HepG2 (cell line): ENCODE measurements around the gene FN1. TPM values are rescaled to one million over a fixed set of nuclear protein-coding genes. Genes with fewer than 3 reads are reported as not detected.
A peak's percentile ranks its signal among the peaks of the same experiment; 100 is the strongest.

ENCODE experiments used
- ARID5B ChIP-seq: IDR thresholded peaks from 2 replicates; pipeline ENCODE4 v1.4.0; 2020; ENCODE audit warnings: mild to moderate bottlenecking, missing genetic modification reagents
- RARA ChIP-seq: IDR thresholded peaks from 2 replicates; pipeline ENCODE4 v1.6.1; 2016; ENCODE audit warnings: missing genetic modification reagents, missing compliant biosample characterization
- RFXAP ChIP-seq: sonication (generic); formaldehyde crosslinking; IDR thresholded peaks from 2 replicates; pipeline ENCODE4 v1.4.0; 2020; ENCODE audit warnings: missing genetic modification reagents, borderline replicate concordance
- ZHX1 ChIP-seq: sonication (generic); formaldehyde crosslinking; IDR thresholded peaks from 2 replicates; pipeline ENCODE4 v1.8.1; 2022; ENCODE audit warnings: low read depth, mild to moderate bottlenecking, missing genetic modification reagents
- ZNF275 ChIP-seq: sonication (generic); formaldehyde crosslinking; IDR thresholded peaks from 2 replicates; pipeline ENCODE4 v1.8.0; 2022; ENCODE audit warnings: missing genetic modification reagents, mild to moderate bottlenecking, inconsistent platforms, borderline replicate concordance
- ZNF446 ChIP-seq: sonication (generic); formaldehyde crosslinking; IDR thresholded peaks from 2 replicates; pipeline ENCODE4 v1.5.0; 2020; ENCODE audit warnings: mild to moderate bottlenecking, missing genetic modification reagents
- ZNF512B ChIP-seq: sonication (generic); formaldehyde crosslinking; IDR thresholded peaks from 2 replicates; pipeline ENCODE4 v1.5.1; 2020; ENCODE audit warnings: missing genetic modification reagents, mild to moderate bottlenecking, borderline replicate concordance
- ZNF589 ChIP-seq: sonication (generic); formaldehyde crosslinking; conservative IDR thresholded peaks from 2 replicates; pipeline ENCODE4 v1.8.0; 2022; ENCODE audit warnings: mild to moderate bottlenecking, moderate library complexity, missing genetic modification reagents
- ZNF646 ChIP-seq: sonication (generic); formaldehyde crosslinking; IDR thresholded peaks from 2 replicates; pipeline ENCODE4 v1.9.0; 2021; ENCODE audit warnings: mild to moderate bottlenecking, missing genetic modification reagents
- ZSCAN31 ChIP-seq: sonication (generic); formaldehyde crosslinking; IDR thresholded peaks from 2 replicates; pipeline ENCODE4 v1.5.0; 2020; ENCODE audit warnings: low read depth, mild to moderate bottlenecking, missing genetic modification reagents
- polyA plus RNA-seq, 8 experiments: library from polyadenylated mRNA; depleted of rRNA in 3 of 8; stranded (reverse) in 7 of 8; unstranded in 1 of 8; fragments of >200 nt; fragmentation: Illumina TruSeq in 4 of 8; extraction: Trizol in 4 of 8; gene quantifications; 2 replicates each; pipeline versions ENCODE4 v1.2.1 to v1.2.3, GENCODE V29; 2011 to 2016; ENCODE audit warnings: low read depth in 4 of 8, missing spikeins in 1 of 8, mixed read lengths in 1 of 8; ENCODE audit not compliant: insufficient read depth in 1 of 8
- total RNA-seq, 5 experiments: library from RNA; depleted of rRNA; stranded (reverse); fragments of >200 nt; fragmentation: Illumina TruSeq; extraction: Trizol; gene quantifications; 2 replicates each; pipeline ENCODE4 v1.2.3, GENCODE V29; 2016; ENCODE audit warnings: low read depth in 1 of 5

The FN1 gene
- total and polyA plus RNA-seq, 2 of the 13 experiments (the other 11 are each of a cell fraction or from before 2014, with no cell fraction given): 1,847 to 6,471 TPM

- no peak for TF ChIP-seq ZNF275
- peak; percentile 78; the same call in 1 of the 2 replicates for TF ChIP-seq ZSCAN31
- peak; percentile 85 for TF ChIP-seq RARA
- TF ChIP-seq ZHX1 (CRISPR knock-in tag): peak; percentile 74
- no peak for TF ChIP-seq ZNF512B (CRISPR knock-in tag)
- TF ChIP-seq ZNF646: no peak
- TF ChIP-seq ZNF589: no peak
- TF ChIP-seq ARID5B (CRISPR knock-in tag): peak; percentile 96
- no peak for TF ChIP-seq ZNF446 (CRISPR knock-in tag)
- peak; percentile 26; the same call in 1 of the 2 replicates for TF ChIP-seq RFXAP (CRISPR knock-in tag)
Observed at GRCh38 chr2:215417400-215417951, 18.4 kb downstream of the FN1 start (continued).
